MM.1S (cell line): Measurements from ENCODE around the gene BRS3.

Experiments
- DNase-seq: peaks from one replicate; pipeline ENCODE4 v3.0.0-alpha.2; 2015
- H2AFZ ChIP-seq: fragments of 300-600 bp; sonication (generic); 2 replicates; pipeline ENCODE4 v1.6.0; 2016; ENCODE audit warnings: antibody characterized with exemption, low read length
- H3F3A ChIP-seq: fragments of 300-600 bp; sonication (generic); 2 replicates; pipeline ENCODE4 v1.6.1; 2016; ENCODE audit warnings: mild to moderate bottlenecking, antibody characterized with exemption, low read length, moderate library complexity, mixed read lengths; ENCODE audit not compliant: insufficient read depth
- H3K27ac ChIP-seq: fragments of 300-600 bp; sonication (generic); 2 replicates; pipeline ENCODE4 v1.5.1; 2016; ENCODE audit warnings: mild to moderate bottlenecking, low read length
- H3K27me3 ChIP-seq: fragments of 300-600 bp; sonication (generic); replicated peaks from 2 replicates; pipeline ENCODE4 v1.6.0; 2016; ENCODE audit warnings: low read length; ENCODE audit not compliant: insufficient read depth
- H3K36me3 ChIP-seq: fragments of 300-600 bp; sonication (generic); replicated peaks from 2 replicates; pipeline ENCODE4 v1.6.1; 2016; ENCODE audit warnings: mild to moderate bottlenecking, low read length, mixed read lengths; ENCODE audit not compliant: insufficient read depth
- H3K4me1 ChIP-seq: fragments of 300-600 bp; sonication (generic); 2 replicates; pipeline ENCODE4 v1.6.1; 2016; ENCODE audit warnings: low read length, mixed read lengths
- H3K4me2 ChIP-seq: fragments of 300-600 bp; sonication (generic); 2 replicates; pipeline ENCODE4 v1.6.0; 2016; ENCODE audit warnings: low read depth, low read length
- H3K4me3 ChIP-seq: fragments of 300-600 bp; sonication (generic); 2 replicates; pipeline ENCODE4 v1.5.1; 2016; ENCODE audit warnings: low read length, mixed read lengths
- H3K79me2 ChIP-seq: fragments of 300-600 bp; sonication (generic); 2 replicates; pipeline ENCODE4 v1.6.1; 2016; ENCODE audit warnings: mixed run types, low read length, mixed read lengths
- H3K9ac ChIP-seq: fragments of 300-600 bp; sonication (generic); 2 replicates; pipeline ENCODE4 v1.6.1; 2016; ENCODE audit warnings: low read length, mixed read lengths
- H3K9me2 ChIP-seq: fragments of 300-600 bp; sonication (generic); replicated peaks from 2 replicates; pipeline ENCODE4 v1.6.1; 2016; ENCODE audit warnings: mild to moderate bottlenecking, low read length, mixed read lengths; ENCODE audit not compliant: insufficient read depth
- H3K9me3 ChIP-seq: fragments of 300-600 bp; sonication (generic); replicated peaks from 2 replicates; pipeline ENCODE4 v1.6.1; 2016; ENCODE audit warnings: mild to moderate bottlenecking, low read length, mixed read lengths; ENCODE audit not compliant: insufficient read depth
- H4K20me1 ChIP-seq: fragments of 300-600 bp; sonication (generic); 2 replicates; pipeline ENCODE4 v1.6.1; 2016; ENCODE audit warnings: mild to moderate bottlenecking, low read length, moderate library complexity, mixed read lengths; ENCODE audit not compliant: insufficient read depth
- CTCF ChIP-seq: fragments of 300-600 bp; sonication (generic); IDR thresholded peaks from 2 replicates; pipeline ENCODE4 v1.5.1; 2016; ENCODE audit warnings: antibody characterized with exemption, low read length, mixed read lengths
- EZH2 ChIP-seq: fragments of 300-600 bp; sonication (generic); optimal IDR thresholded peaks from 2 replicates; pipeline ENCODE3; 2017; ENCODE audit warnings: low read depth, mild to moderate bottlenecking, antibody characterized with exemption, low read length, mixed read lengths
- EZH2phosphoT487 ChIP-seq: fragments of 300-600 bp; sonication (generic); IDR thresholded peaks from 2 replicates; pipeline ENCODE4 v1.6.1; 2018; ENCODE audit warnings: antibody characterized with exemption, low read length

Gene BRS3

GRCh38 chrX:136497556-136498052, 9.9 kb downstream of the BRS3 start, which contains the start of gene HTATSF1:
HTATSF1 (plus strand) TSS chrX:136497592; CDS start chrX:136497685, 93 bp downstream.
- no peaks in the 10 kb centered on the region for H3K9me2 ChIP-seq
- peak within 1 kb of the TSS; percentile 82 for H3K27ac ChIP-seq
- H4K20me1 ChIP-seq: no peaks in the 10 kb centered on the region
- no peak for TF ChIP-seq CTCF
- no peak for TF ChIP-seq EZH2
- no peak for TF ChIP-seq EZH2phosphoT487
- no peaks in the 10 kb centered on the region for H3K4me1 ChIP-seq
- H3K9ac ChIP-seq: peak within 1 kb of the TSS; percentile 77
- H3K79me2 ChIP-seq: peaks cover 22% of the 10 kb centered on the region
- no peaks in the 10 kb centered on the region for H3K9me3 ChIP-seq
- H3K27me3 ChIP-seq: no peaks in the 10 kb centered on the region
- peak within 1 kb of the TSS; percentile 75 for H3K4me2 ChIP-seq
- no peaks in the 10 kb centered on the region; the same call in 1 of the 2 replicates for H3K36me3 ChIP-seq
- peak within 1 kb of the TSS; percentile 48 for H2AFZ ChIP-seq
- H3F3A ChIP-seq: peaks cover 10% of the 10 kb centered on the region
- peak within 1 kb of the TSS; percentile 86 for H3K4me3 ChIP-seq
- no peak for DNase-seq

- Histone ChIP-seq H4K20me1 (no peaks in the 10 kb centered on the region), H3K27me3 (no peaks in the 10 kb centered on the region), H3K4me2 (no peak overlapping the region), H3F3A (no peaks in the 10 kb centered on the region), H3K27ac (no peak overlapping the region), H3K4me1 (peaks cover 3% of the 10 kb centered on the region; the same call in 1 of the 2 replicates), H3K79me2 (no peaks in the 10 kb centered on the region), H3K4me3 (no peak overlapping the region), H2AFZ (no peak overlapping the region), H3K9me3 (no peaks in the 10 kb centered on the region), H3K9me2 (no peaks in the 10 kb centered on the region), H3K9ac (no peak overlapping the region), H3K36me3 (no peaks in the 10 kb centered on the region)
- DNase-seq: no peak
- TF ChIP-seq EZH2phosphoT487 (no peak), EZH2 (no peak), CTCF (no peak)
Observed at GRCh38 chrX:136519069-136519468, 31.3 kb downstream of the BRS3 start.

DNA sequence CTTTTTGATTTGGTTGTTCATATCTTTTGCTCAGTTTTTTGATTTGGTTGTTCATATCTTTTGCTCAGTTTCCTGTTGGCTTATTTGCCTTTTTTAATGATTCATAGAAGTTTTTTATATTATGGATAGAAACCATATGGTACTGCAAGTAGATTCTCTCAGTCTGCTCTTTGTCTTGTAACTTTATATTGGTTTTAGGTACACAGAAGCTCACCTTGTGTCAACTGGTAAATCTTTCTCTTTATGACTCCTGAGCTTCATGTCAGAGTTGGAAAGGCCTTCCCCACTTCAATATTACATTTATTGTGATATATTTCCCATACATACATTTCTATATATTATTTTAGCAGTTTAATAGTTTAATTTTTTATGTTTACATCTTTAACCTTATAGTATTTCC, 36.0 kb downstream of the BRS3 start:
- Histone ChIP-seq H3K27ac (no peak overlapping the region), H3K36me3 (no peaks in the 10 kb centered on the region), H3K9me3 (no peaks in the 10 kb centered on the region), H3K79me2 (no peaks in the 10 kb centered on the region), H3K4me3 (no peak overlapping the region), H3K9me2 (no peaks in the 10 kb centered on the region), H3K4me2 (no peak overlapping the region), H4K20me1 (no peaks in the 10 kb centered on the region), H3K27me3 (no peaks in the 10 kb centered on the region), H2AFZ (no peak overlapping the region), H3F3A (no peaks in the 10 kb centered on the region), H3K9ac (no peak overlapping the region), H3K4me1 (peaks cover 3% of the 10 kb centered on the region; the same call in 1 of the 2 replicates)
- no peak for TF ChIP-seq CTCF
- no peak for TF ChIP-seq EZH2
- TF ChIP-seq EZH2phosphoT487: no peak
- no peak for DNase-seq
